ENCODE data around the gene FER. TPM values are rescaled to one million over a fixed set of nuclear protein-coding genes. Genes with fewer than 3 reads are reported as not detected.
"Not testable (repeated sequence)": the region's sequence is repeated elsewhere in the genome, so short reads cannot be mapped to it uniquely, and the experiment has no call there.

The FER gene
- total RNA-seq, 2 experiments from 2014 or later: 14.2 to 15.9 TPM

GRCh38 chr5:108769352-108769751 is 21.7 kb downstream of the FER start:
- ATAC-seq (ENCODE audit: poor library complexity): no peak
- ChIA-PET CTCF (no interaction called here), POLR2A (interaction anchor here (0.7 to 1.0 kb wide), 2 partner anchors 20 to 30 kb away, joined by 3 read pairs; no protein-coding TSS in a partner anchor)
- H3K27me3 ChIP-seq (ENCODE audit: control insufficient read depth in 1 of 2, insufficient read depth in 2 of 2, low read length in 2 of 2): no peaks in the 10 kb centered on the region
- intact Hi-C loops (cut with DNase I, micrococcal nuclease): no loop called here
- peaks cover 17% of the 10 kb centered on the region for H3K36me3 Mint-ChIP-seq (ENCODE audit: low read depth)
- no peaks in the 10 kb centered on the region for H3K9me3 ChIP-seq (ENCODE audit: control insufficient read depth in 1 of 2, insufficient read depth in 1 of 2, low read length in 2 of 2)
- no peaks in the 10 kb centered on the region for H3K36me3 ChIP-seq (ENCODE audit: insufficient read depth, low read length)
- no peak overlapping the region for H3K4me3 ChIP-seq (ENCODE audit: low read length)
- H3K27me3 Mint-ChIP-seq: no peaks in the 10 kb centered on the region
- DNase-seq: no peak
- no peaks in the 10 kb centered on the region for H3K9me3 Mint-ChIP-seq
- TF ChIP-seq, protein P1, sequence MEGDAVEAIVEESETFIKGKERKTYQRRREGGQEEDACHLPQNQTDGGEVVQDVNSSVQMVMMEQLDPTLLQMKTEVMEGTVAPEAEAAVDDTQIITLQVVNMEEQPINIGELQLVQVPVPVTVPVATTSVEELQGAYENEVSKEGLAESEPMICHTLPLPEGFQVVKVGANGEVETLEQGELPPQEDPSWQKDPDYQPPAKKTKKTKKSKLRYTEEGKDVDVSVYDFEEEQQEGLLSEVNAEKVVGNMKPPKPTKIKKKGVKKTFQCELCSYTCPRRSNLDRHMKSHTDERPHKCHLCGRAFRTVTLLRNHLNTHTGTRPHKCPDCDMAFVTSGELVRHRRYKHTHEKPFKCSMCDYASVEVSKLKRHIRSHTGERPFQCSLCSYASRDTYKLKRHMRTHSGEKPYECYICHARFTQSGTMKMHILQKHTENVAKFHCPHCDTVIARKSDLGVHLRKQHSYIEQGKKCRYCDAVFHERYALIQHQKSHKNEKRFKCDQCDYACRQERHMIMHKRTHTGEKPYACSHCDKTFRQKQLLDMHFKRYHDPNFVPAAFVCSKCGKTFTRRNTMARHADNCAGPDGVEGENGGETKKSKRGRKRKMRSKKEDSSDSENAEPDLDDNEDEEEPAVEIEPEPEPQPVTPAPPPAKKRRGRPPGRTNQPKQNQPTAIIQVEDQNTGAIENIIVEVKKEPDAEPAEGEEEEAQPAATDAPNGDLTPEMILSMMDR (IDR thresholded peaks at IDR 0.05): no peak
- no peak overlapping the region for H3K27ac Mint-ChIP-seq
- peaks cover 7% of the 10 kb centered on the region for H3K4me1 Mint-ChIP-seq (ENCODE audit: low read depth)
- no peak overlapping the region for H3K4me3 Mint-ChIP-seq
- no peaks in the 10 kb centered on the region for H3K4me1 ChIP-seq (ENCODE audit: insufficient read depth, low read length)
- H3K27ac ChIP-seq (ENCODE audit: low read depth in 1 of 2, low read length in 2 of 2): no peak overlapping the region

- Mint-ChIP-seq H3K4me1 (ENCODE audit: low read depth) (peaks cover 7% of the 10 kb centered on the region), H3K27ac (no peak overlapping the region), H3K36me3 (ENCODE audit: low read depth) (peaks cover 29% of the 10 kb centered on the region), H3K9me3 (peaks cover 3% of the 10 kb centered on the region), H3K27me3 (no peaks in the 10 kb centered on the region), H3K4me3 (no peak overlapping the region)
- Histone ChIP-seq H3K4me1 (ENCODE audit: insufficient read depth, low read length) (no peaks in the 10 kb centered on the region), H3K27me3 (ENCODE audit: control insufficient read depth in 1 of 2, insufficient read depth in 2 of 2, low read length in 2 of 2) (no peaks in the 10 kb centered on the region), H3K36me3 (ENCODE audit: insufficient read depth, low read length) (no peaks in the 10 kb centered on the region), H3K27ac (ENCODE audit: low read depth in 1 of 2, low read length in 2 of 2) (no peak overlapping the region), H3K9me3 (ENCODE audit: control insufficient read depth in 1 of 2, insufficient read depth in 1 of 2, low read length in 2 of 2) (no peaks in the 10 kb centered on the region), H3K4me3 (ENCODE audit: low read length) (no peak overlapping the region)
- intact Hi-C loops (cut with DNase I, micrococcal nuclease): no loop called here
- DNase-seq (no peak), ATAC-seq (ENCODE audit: poor library complexity) (no peak)
- TF ChIP-seq, protein P1 (IDR thresholded peaks at IDR 0.05): no peak
- ChIA-PET CTCF (no interaction called here), POLR2A (no interaction called here)
Observed at GRCh38 chr5:108772626-108773025, 24.9 kb downstream of the FER start.

- POLR2A ChIA-PET: no interaction called here
- no peaks in the 10 kb centered on the region for H3K27me3 Mint-ChIP-seq
- H3K4me1 Mint-ChIP-seq (ENCODE audit: low read depth): peaks cover 7% of the 10 kb centered on the region
- H3K27ac ChIP-seq (ENCODE audit: low read depth in 1 of 2, low read length in 2 of 2): no peak overlapping the region
- no peaks in the 10 kb centered on the region for H3K9me3 ChIP-seq (ENCODE audit: control insufficient read depth in 1 of 2, insufficient read depth in 1 of 2, low read length in 2 of 2)
- H3K4me1 ChIP-seq (ENCODE audit: insufficient read depth, low read length): no peaks in the 10 kb centered on the region
- peaks cover 3% of the 10 kb centered on the region for H3K9me3 Mint-ChIP-seq
- H3K36me3 ChIP-seq (ENCODE audit: insufficient read depth, low read length): no peaks in the 10 kb centered on the region
- DNase-seq (no peak), ATAC-seq (ENCODE audit: poor library complexity) (no peak)
- CTCF ChIA-PET: no interaction called here
- intact Hi-C loops (cut with DNase I, micrococcal nuclease): no loop called here
- H3K36me3 Mint-ChIP-seq (ENCODE audit: low read depth): peaks cover 34% of the 10 kb centered on the region
- no peak overlapping the region for H3K4me3 Mint-ChIP-seq
- no peak overlapping the region for H3K4me3 ChIP-seq (ENCODE audit: low read length)
- H3K27ac Mint-ChIP-seq: no peak overlapping the region
- TF ChIP-seq, protein P1 (IDR thresholded peaks at IDR 0.05): no peak
- no peaks in the 10 kb centered on the region for H3K27me3 ChIP-seq (ENCODE audit: control insufficient read depth in 1 of 2, insufficient read depth in 2 of 2, low read length in 2 of 2)
Observed at GRCh38 chr5:108773330-108773729, 25.6 kb downstream of the FER start.

- H3K27me3 ChIP-seq (ENCODE audit: control insufficient read depth in 1 of 2, insufficient read depth in 2 of 2, low read length in 2 of 2); ATAC-seq (ENCODE audit: poor library complexity); H3K9me3 Mint-ChIP-seq; POLR2A ChIA-PET; H3K4me3 Mint-ChIP-seq; H3K27me3 Mint-ChIP-seq; DNase-seq; intact Hi-C loops (cut with DNase I, micrococcal nuclease); H3K27ac ChIP-seq (ENCODE audit: low read depth in 1 of 2, low read length in 2 of 2); H3K36me3 ChIP-seq (ENCODE audit: insufficient read depth, low read length); CTCF ChIA-PET; H3K9me3 ChIP-seq (ENCODE audit: control insufficient read depth in 1 of 2, insufficient read depth in 1 of 2, low read length in 2 of 2); H3K27ac Mint-ChIP-seq; H3K4me1 Mint-ChIP-seq (ENCODE audit: low read depth); H3K4me1 ChIP-seq (ENCODE audit: insufficient read depth, low read length); H3K4me3 ChIP-seq (ENCODE audit: low read length): not testable (repeated sequence)
- peaks cover 38% of the 10 kb centered on the region for H3K36me3 Mint-ChIP-seq (ENCODE audit: low read depth)
Observed at GRCh38 chr5:108774079-108774478, 26.4 kb downstream of the FER start.

DNA sequence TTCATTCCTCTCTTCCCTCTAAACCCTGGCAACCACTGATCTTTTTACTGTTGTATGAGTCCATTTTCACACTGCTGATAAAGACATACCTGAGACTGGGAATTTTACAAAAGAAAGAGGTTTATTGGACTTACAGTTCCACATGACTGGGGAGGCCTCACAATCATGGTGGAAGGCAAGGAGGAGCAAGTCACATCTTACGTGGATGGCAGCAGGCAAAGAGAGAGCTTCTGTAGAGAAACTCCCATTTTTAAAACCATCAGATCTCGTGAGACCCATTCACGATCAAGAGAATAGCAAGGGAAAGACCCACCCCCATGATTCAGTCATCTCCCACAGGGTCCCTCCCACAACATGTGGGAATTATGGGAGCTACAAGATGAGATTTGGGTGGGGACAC is 29.9 kb downstream of the FER start:
- H3K4me1 ChIP-seq (ENCODE audit: insufficient read depth, low read length); intact Hi-C loops (cut with DNase I, micrococcal nuclease); H3K4me3 Mint-ChIP-seq; CTCF ChIA-PET; H3K36me3 ChIP-seq (ENCODE audit: insufficient read depth, low read length); DNase-seq; ATAC-seq (ENCODE audit: poor library complexity); H3K4me3 ChIP-seq (ENCODE audit: low read length); H3K27me3 Mint-ChIP-seq; H3K27me3 ChIP-seq (ENCODE audit: control insufficient read depth in 1 of 2, insufficient read depth in 2 of 2, low read length in 2 of 2); H3K27ac Mint-ChIP-seq; POLR2A ChIA-PET; H3K9me3 Mint-ChIP-seq; H3K27ac ChIP-seq (ENCODE audit: low read depth in 1 of 2, low read length in 2 of 2); H3K9me3 ChIP-seq (ENCODE audit: control insufficient read depth in 1 of 2, insufficient read depth in 1 of 2, low read length in 2 of 2): not testable (repeated sequence)
- H3K4me1 Mint-ChIP-seq (ENCODE audit: low read depth): peaks cover 11% of the 10 kb centered on the region
- peaks cover 34% of the 10 kb centered on the region for H3K36me3 Mint-ChIP-seq (ENCODE audit: low read depth)
